AG09309 (cell line): ENCODE data around the gene RNASET2.
A peak's percentile ranks its signal among the peaks of the same experiment; 100 is the strongest.
"Not testable (repeated sequence)": the region's sequence is repeated elsewhere in the genome, so short reads cannot be mapped to it uniquely, and the experiment has no call there.

Source experiments
- DNase-seq: peaks from one replicate; pipeline ENCODE4 v3.0.0-alpha.2; 2010; ENCODE audit warnings: low read depth
- H3K4me3 ChIP-seq: 2 replicates; pipeline ENCODE4 v1.5.1; 2011; ENCODE audit warnings: mild to moderate bottlenecking, low read depth, low read length, moderate library complexity; ENCODE audit not compliant: control insufficient read depth
- CTCF ChIP-seq: IDR thresholded peaks from 2 replicates; pipeline ENCODE4 v1.5.1; 2011; ENCODE audit warnings: mild to moderate bottlenecking, low read depth, low read length, inconsistent platforms; ENCODE audit not compliant: insufficient read depth, control insufficient read depth; ENCODE audit errors: missing control alignments

Gene RNASET2

GRCh38 chr6:166952567-166953486 is 3.5 kb downstream of the RNASET2 start:
- TF ChIP-seq CTCF, result no peak
- H3K4me3 ChIP-seq, result no peak overlapping the region
- DNase-seq, result no peak

- H3K4me3 ChIP-seq, result no peak overlapping the region
- no peak for TF ChIP-seq CTCF
Measured at GRCh38 chr6:166952121-166952520, 4.2 kb downstream of the RNASET2 start.

GRCh38 chr6:166951670-166952060 is 4.7 kb downstream of the RNASET2 start:
- no peak for TF ChIP-seq CTCF
- no peak for DNase-seq
- H3K4me3 ChIP-seq, result no peak overlapping the region

More at GRCh38 chr6:166952121-166952520, 4.2 kb downstream of the RNASET2 start:
- no peak for DNase-seq

GRCh38 chr6:166950892-166951669 is 5.3 kb downstream of the RNASET2 start:
- H3K4me3 ChIP-seq, DNase-seq: not testable (repeated sequence)

GRCh38 chr6:166950443-166950821 is 5.9 kb downstream of the RNASET2 start:
- DNase-seq, result no peak
- no peak overlapping the region for H3K4me3 ChIP-seq
- no peak for TF ChIP-seq CTCF

More at GRCh38 chr6:166950892-166951669, 5.3 kb downstream of the RNASET2 start:
- TF ChIP-seq CTCF, result peak; percentile 63

- no peak for DNase-seq
- TF ChIP-seq CTCF, result no peak
- H3K4me3 ChIP-seq, result no peak overlapping the region
Measured at GRCh38 chr6:166949528-166950442, 6.6 kb downstream of the RNASET2 start.

GRCh38 chr6:166948724-166949123 is 7.6 kb downstream of the RNASET2 start:
- H3K4me3 ChIP-seq, DNase-seq: not testable (repeated sequence)
